ENCODE results near the gene NBDY. TPM values are rescaled to one million over a fixed set of nuclear protein-coding genes. Genes with fewer than 3 reads are reported as not detected.
A peak's percentile ranks its signal among the peaks of the same experiment; 100 is the strongest.

The NBDY gene
- total RNA-seq, 1 experiment from 2014 or later: 35.6 TPM

DNA sequence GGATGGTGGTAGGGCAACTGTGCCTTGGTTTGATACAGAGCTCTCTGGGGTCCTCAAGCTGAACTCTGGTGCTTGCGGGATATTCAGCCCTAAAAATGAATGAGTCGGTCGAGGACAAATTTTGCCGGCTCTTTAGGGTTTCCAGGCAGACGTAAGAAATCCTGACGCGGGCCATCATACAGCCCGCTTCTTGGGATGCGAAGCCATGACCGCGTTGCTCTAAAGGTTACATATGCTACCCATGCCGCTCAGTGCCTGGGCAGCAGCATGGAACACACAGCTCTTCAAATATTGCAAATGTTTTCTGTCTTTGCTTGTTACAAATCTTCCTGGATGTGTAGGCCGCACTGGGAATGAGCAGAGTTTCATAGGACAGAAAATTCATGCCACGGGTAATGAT, 55.6 kb downstream of the NBDY start:
- DNase-seq (ENCODE audit: low read depth): no peak

- DNase-seq (ENCODE audit: low read depth): no peak
Measured at GRCh38 chrX:56785442-56785841, 56.4 kb downstream of the NBDY start.

DNA sequence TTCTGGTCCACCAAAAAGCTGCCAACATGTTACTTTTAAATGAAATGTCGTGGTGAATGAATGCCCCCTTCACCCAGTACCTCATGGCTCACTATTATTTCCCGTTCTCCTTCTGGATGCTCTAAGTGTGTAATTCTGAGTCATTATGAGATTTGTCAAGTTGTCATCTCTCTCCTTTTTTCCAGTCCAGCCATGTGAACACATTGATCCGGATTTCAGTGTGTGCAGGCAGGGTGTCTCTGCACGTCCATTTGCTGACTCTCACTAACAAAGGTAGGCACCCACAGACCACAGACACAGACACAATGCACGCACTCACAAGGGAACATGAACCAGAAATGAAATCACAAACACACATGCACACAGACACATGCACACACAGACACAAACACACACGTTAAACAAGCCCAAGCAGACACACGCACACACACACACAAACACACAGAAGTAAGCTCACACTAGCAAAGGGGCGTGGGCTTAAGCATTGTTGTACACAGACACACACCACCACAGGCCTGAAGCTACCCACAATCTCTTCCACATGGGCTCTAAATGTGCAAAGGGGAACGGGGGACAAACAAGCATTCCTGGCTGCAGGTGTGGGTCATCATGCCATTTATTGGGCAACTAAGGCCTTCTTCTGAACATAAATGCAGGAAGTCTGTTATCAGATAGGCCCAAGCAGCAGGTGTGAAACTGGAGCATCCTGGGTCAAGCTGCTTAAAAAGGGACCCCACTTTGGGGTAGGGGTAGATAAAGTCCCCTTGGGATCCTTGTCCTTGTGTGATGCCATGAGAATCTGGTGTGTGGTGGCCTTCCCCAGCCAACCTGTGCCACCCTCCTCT, 58.1 kb downstream of the NBDY start:
- no peak for DNase-seq (ENCODE audit: low read depth)

DNA sequence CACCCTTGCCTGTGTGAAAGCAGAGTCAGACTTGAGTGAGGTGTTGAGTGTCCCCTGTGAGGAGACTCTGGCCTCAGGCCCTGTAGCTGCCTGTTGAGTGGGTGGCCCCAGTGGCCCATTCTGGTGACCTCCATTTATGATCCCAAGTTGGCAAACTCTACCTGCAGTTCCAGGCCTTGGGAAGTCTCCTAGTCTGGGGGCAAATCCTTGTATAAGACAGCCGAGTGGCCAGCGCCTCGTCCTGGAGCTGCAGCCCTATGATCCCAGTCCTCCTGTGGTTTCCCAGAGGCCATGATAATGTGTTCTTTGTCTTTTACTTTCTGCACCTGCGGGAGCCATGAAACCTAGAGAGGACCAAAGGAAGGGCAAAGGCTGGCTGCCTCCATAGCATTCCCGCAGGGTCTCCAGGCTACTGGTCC, 58.7 kb downstream of the NBDY start:
- no peak for DNase-seq (ENCODE audit: low read depth)

DNA sequence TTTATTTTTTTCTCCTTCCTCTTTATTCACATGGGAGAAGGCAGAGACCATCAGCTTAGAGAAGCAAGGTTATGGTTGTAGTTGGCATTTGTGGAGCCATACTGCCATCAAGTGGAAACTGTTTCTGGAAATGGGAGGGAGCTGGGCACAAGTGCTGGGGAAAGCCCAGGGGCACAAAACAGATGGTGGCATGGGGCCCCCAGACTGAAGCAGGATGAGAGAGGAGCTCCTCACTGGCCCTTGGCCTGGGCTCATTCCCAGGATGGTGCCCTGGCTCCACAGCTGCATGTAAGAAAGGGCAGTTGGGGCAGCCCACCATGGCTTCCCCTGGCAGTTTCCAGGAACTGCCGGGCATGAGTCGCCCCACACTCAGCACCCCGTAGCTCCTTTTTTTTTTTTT, 59.2 kb downstream of the NBDY start:
- no peak for DNase-seq (ENCODE audit: low read depth)

GRCh38 chrX:56788717-56789122, 59.7 kb downstream of the NBDY start:
- no peak for DNase-seq (ENCODE audit: low read depth)

- DNase-seq (ENCODE audit: low read depth): no peak
Measured at GRCh38 chrX:56789518-56790070, 60.6 kb downstream of the NBDY start.

- no peak for DNase-seq (ENCODE audit: low read depth)
Measured at GRCh38 chrX:56790778-56791177, 61.7 kb downstream of the NBDY start.

DNA sequence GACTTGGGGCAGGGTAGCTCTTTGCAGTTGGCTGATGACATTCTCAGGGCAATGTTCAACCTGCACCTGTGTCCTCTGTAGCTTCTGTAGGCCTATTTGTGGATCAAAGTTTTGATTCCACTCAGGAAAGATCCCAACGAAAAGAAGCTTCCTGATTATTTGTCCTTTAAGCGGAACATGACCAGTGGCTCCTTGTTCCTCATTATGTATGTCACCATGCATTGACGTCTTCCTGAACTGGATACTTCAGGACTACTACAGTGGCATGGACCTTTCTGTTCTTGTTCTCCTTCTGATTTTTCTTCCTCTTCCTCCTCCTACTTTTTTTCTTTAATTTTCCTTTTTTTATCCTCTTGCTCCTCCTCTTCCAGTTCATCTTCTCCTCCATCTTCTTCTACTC, 62.4 kb downstream of the NBDY start:
- no peak for DNase-seq (ENCODE audit: low read depth)

DNA sequence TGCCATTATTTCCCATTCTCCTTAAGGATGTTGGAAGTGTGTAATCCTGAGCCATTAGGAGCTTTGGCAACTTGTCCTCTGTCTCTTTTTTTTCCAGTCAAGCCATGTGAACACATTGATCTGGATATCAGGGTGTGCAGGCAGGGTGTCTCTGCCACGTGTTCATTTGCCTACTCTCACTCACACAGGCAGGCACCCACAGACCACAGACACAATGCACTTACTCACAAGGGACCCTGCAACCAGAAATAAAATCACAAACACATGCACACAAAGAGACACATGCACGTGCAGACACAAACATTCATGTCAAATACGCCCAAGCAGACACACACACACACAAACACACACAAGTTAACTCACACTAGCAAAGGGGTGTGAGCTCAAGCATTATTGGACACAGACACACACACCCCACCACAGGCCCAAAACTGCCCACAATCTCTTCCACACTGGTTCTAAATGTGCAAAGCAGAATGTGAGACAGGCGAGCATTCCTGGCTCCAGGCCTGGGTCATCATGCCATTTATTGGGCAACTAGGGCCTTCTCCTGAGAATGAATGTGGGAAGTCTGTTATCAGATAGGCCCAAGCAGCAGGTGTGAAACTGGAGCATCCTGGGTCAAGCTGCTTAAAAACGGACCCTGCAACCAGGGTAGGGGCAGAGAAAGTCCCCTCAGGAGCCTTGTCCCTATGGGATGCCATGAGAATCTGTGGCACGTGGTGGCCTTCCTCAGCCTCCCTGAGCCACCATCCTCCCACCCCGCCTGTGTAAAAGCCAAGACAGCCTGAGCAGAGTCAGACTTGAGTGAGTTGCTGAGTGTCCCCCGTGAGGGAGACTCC, 63.4 kb downstream of the NBDY start:
- no peak for DNase-seq (ENCODE audit: low read depth)

GRCh38 chrX:56793112-56793430, 64.0 kb downstream of the NBDY start:
- no peak for DNase-seq (ENCODE audit: low read depth)

DNA sequence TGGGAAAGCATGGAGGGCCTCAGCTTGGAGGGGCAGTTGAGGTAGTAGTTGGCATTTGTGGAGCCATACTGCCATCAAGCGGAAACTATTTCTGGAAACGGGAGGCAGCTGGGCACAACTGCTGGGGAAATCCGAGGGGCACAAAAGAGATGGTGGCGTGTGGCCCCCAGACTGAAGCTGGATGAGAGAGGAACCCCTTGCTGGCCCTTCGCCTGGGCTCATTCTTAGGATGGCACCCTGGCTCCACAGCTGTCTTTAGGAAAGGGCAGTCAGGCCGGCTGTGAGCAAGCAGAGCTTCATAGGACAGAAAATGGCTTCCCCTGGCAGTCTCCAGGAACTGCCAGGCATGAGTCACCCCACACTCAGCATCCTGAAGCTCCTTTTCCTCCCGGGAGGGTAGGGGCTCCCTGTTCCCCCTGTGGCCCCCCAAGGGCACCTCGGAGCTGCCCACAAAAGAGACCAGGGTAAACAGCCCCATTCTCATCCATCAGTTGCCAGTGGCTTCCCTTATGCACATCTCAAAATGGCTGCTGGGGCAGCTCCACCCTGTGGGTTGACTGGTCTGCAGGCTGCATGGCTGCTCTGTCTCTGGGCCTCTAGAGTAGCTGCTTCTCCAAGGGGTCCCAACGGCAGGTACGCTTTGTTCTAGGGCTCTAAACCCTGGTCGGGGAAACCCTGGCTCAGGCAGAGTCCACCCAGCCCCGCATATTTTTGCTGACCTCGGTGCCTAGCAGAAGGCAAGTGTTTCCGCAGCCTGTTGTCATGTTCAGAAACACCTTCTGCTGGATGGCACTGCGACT, 64.7 kb downstream of the NBDY start:
- DNase-seq (ENCODE audit: low read depth): peak; percentile 26

DNA sequence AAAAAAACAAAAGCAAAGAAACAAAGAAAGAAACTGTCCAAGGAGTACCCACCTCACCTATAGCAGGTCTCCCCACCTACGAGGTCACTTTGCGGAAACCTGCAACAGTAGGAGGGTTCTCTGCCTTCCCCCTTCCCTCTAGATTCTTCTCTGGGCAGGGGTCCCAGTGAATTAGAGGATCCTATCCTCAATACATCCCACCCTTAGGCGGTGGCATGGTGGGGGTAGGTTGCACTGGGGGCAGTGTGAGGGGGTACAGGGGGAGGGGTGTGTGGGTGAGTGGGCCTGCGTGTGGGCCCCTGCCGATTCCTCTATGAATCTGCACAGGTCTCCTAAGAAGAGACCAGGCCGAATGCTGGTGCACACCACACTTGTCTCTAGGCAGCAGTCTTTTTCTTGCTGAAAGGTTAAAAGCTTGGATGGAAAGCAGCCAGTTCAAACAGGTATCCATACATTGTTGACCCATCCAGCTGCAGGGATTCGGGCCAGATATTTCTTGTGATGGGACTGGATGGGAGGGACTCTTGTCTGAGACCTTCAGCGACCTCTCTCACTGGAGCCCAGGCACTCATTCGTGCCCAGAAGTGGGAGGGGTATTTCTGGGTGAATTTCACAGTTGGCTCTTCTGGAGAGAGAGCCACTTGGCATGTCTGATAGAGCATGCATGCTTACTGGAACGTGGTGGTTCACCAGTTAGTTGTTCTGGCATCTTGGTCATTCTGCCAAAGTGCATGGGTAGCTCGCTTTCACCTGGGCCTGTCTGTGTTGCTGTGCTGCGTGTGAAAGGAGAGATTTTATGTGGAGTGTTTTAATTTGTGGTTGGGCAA, 65.6 kb downstream of the NBDY start:
- DNase-seq (ENCODE audit: low read depth): no peak

DNA sequence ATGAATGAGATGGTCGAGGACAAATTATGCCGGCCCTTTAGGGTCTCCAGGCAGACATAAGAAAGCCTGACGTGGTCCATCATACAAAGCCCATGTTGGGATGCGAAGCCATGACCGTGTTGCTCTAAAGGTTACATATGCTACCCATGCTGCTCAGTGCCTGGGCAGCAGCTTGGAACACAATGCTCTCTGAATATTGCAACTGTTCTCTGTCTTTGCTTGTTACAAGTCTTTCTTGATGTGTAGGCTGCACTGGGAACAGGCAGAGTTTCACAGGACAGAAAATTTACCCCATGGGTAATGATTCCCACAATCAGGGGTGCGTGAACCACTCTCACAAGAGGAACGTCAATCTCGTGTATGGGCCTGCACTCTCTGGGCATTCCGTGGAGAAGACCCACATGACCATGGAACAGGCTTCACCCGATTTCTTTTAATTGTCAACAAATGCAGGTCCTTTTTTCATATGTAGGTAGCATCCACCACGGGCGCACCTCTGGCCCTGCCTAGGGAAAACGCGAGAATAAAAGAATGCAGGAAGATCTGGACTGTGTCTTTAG, 66.3 kb downstream of the NBDY start:
- no peak for DNase-seq (ENCODE audit: low read depth)

GRCh38 chrX:56796641-56797395, 67.8 kb downstream of the NBDY start:
- no peak for DNase-seq (ENCODE audit: low read depth)

- peak; percentile 15 for DNase-seq (ENCODE audit: low read depth)
Measured at GRCh38 chrX:56797574-56798338, 68.7 kb downstream of the NBDY start.

- DNase-seq (ENCODE audit: low read depth): no peak
Measured at GRCh38 chrX:56798339-56798711, 69.3 kb downstream of the NBDY start.

GRCh38 chrX:56798866-56799758, 70.1 kb downstream of the NBDY start:
- DNase-seq (ENCODE audit: low read depth): no peak

Measured in RPMI7951 (cell line).